ENCODE measurements around the gene KCNAB1.
"Not testable (repeated sequence)": the region's sequence is repeated elsewhere in the genome, so short reads cannot be mapped to it uniquely, and the experiment has no call there.

KCNAB1 gene

DNA sequence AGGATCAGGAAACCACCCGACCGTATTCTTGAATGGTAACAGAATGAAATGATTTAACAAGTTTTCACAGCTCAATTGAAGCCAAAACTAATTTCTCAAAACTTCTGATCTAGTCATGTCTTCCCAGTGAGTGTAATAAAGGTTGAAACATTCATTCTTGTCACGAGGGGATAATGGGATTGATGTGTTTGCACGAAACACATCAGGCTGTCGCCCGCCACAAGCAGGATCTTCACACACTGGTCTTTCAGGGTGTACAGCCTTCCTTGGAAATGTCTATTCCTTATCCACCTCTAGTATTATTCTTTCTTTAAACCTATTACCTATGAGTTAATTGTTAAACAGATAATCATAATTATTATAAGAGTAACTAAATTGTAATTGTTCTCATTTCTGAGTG is 94.3 kb downstream of the KCNAB1 start:
- H3K4me3 ChIP-seq (ENCODE audit: low read depth in 1 of 5, low read length in 5 of 5) = no peak overlapping the region
- no peaks in the 10 kb centered on the region for H3K4me1 ChIP-seq (ENCODE audit: control insufficient read depth in 5 of 5, insufficient read depth in 5 of 5, low read length in 5 of 5)
- H3K27me3 ChIP-seq (ENCODE audit: control insufficient read depth in 5 of 5, insufficient read depth in 4 of 5, low read length in 5 of 5) = peaks cover 0 to 3% (median 0%) of the 10 kb centered on the region in 5 donors
- no peak overlapping the region for H3K27ac ChIP-seq (ENCODE audit: low read depth, low read length)
- no peak overlapping the region for H3K9ac ChIP-seq (ENCODE audit: low read length in 5 of 5)
- no peaks in the 10 kb centered on the region for H3K36me3 ChIP-seq (ENCODE audit: control insufficient read depth in 5 of 5, insufficient read depth in 5 of 5, low read length in 5 of 5)
- no peaks in the 10 kb centered on the region for H3K9me3 ChIP-seq (ENCODE audit: control insufficient read depth in 5 of 5, low read length in 5 of 5)

DNA sequence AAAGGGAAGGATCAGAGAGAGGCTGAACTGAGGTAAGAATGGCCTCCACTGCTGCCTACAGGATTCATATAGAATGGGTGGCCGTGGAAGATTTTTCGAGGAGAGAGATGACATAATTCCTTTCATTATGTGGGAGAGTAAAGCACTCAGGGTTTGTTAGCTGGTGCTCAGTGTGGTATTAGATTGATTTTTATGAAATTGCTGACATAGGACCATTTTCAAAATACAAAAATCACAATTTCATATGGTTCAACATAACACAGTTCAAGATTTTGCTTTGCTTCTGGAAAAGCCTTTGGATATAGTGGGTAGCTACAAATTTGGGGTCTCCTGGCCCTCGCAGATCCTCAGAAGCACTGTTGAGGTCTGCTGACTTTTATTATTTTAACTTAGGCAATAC is 95.4 kb downstream of the KCNAB1 start:
- peaks cover 0 to 3% (median 0%) of the 10 kb centered on the region in 5 donors for H3K27me3 ChIP-seq (ENCODE audit: control insufficient read depth in 5 of 5, insufficient read depth in 4 of 5, low read length in 5 of 5)
- no peak overlapping the region for H3K9ac ChIP-seq (ENCODE audit: low read length in 5 of 5)
- no peaks in the 10 kb centered on the region for H3K36me3 ChIP-seq (ENCODE audit: control insufficient read depth in 5 of 5, insufficient read depth in 5 of 5, low read length in 5 of 5)
- no peak overlapping the region for H3K27ac ChIP-seq (ENCODE audit: low read depth, low read length)
- H3K4me3 ChIP-seq (ENCODE audit: low read depth in 1 of 5, low read length in 5 of 5) = no peak overlapping the region
- H3K9me3 ChIP-seq (ENCODE audit: control insufficient read depth in 5 of 5, low read length in 5 of 5) = no peaks in the 10 kb centered on the region
- H3K4me1 ChIP-seq (ENCODE audit: control insufficient read depth in 5 of 5, insufficient read depth in 5 of 5, low read length in 5 of 5) = no peaks in the 10 kb centered on the region

DNA sequence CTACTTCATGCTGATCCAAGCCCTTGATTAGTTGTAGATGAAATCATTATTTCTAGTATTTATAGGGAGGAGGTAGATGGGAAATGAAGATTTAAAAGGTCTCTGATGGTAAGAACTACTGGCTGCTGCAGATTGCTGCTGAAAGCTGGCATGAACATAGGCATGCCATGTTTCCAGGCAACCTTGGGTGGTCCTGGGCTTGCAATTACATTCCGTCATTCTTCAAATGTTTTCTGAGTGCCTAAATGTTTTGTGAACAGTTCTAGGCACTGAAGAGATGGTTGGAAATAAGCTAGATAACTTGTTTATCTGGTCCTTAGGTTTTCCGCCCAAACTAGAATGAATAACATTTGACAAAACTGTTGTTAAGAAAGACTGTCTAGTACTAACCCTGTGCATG is 95.8 kb downstream of the KCNAB1 start:
- no peak overlapping the region for H3K27ac ChIP-seq (ENCODE audit: low read depth, low read length)
- no peak overlapping the region for H3K9ac ChIP-seq (ENCODE audit: low read length in 5 of 5)
- peaks cover 0 to 3% (median 0%) of the 10 kb centered on the region in 5 donors for H3K27me3 ChIP-seq (ENCODE audit: control insufficient read depth in 5 of 5, insufficient read depth in 4 of 5, low read length in 5 of 5)
- H3K36me3 ChIP-seq (ENCODE audit: control insufficient read depth in 5 of 5, insufficient read depth in 5 of 5, low read length in 5 of 5) = no peaks in the 10 kb centered on the region
- H3K9me3 ChIP-seq (ENCODE audit: control insufficient read depth in 5 of 5, low read length in 5 of 5) = no peaks in the 10 kb centered on the region
- H3K4me1 ChIP-seq (ENCODE audit: control insufficient read depth in 5 of 5, insufficient read depth in 5 of 5, low read length in 5 of 5) = no peaks in the 10 kb centered on the region
- H3K4me3 ChIP-seq (ENCODE audit: low read depth in 1 of 5, low read length in 5 of 5) = no peak overlapping the region

DNA sequence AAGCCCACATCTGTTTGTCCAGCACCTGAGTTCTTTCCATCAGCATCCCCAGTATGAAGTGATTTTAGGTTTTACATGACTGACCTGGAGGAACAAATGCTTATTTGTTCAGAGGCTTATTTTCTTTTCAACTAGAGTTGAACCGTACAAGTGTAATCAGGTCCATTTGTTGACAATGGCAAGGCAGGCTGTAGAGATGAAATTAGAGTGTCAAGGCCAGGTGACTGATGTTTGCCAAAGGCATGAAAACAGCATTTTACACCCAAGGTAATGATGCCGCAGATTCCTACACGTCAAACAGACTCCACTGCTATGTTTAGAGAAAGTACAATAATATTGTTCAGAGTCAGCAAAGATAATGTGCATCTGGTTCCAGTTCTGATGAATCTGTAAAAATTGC is 96.5 kb downstream of the KCNAB1 start:
- Histone ChIP-seq H3K27ac (ENCODE audit: low read depth, low read length) (no peak overlapping the region), H3K4me3 (ENCODE audit: low read depth in 1 of 5, low read length in 5 of 5) (no peak overlapping the region), H3K9ac (ENCODE audit: low read length in 5 of 5) (no peak overlapping the region), H3K36me3 (ENCODE audit: control insufficient read depth in 5 of 5, insufficient read depth in 5 of 5, low read length in 5 of 5) (no peaks in the 10 kb centered on the region), H3K9me3 (ENCODE audit: control insufficient read depth in 5 of 5, low read length in 5 of 5) (no peaks in the 10 kb centered on the region), H3K4me1 (ENCODE audit: control insufficient read depth in 5 of 5, insufficient read depth in 5 of 5, low read length in 5 of 5) (no peaks in the 10 kb centered on the region), H3K27me3 (ENCODE audit: control insufficient read depth in 5 of 5, insufficient read depth in 4 of 5, low read length in 5 of 5) (peaks cover 0 to 3% (median 0%) of the 10 kb centered on the region in 5 donors)

DNA sequence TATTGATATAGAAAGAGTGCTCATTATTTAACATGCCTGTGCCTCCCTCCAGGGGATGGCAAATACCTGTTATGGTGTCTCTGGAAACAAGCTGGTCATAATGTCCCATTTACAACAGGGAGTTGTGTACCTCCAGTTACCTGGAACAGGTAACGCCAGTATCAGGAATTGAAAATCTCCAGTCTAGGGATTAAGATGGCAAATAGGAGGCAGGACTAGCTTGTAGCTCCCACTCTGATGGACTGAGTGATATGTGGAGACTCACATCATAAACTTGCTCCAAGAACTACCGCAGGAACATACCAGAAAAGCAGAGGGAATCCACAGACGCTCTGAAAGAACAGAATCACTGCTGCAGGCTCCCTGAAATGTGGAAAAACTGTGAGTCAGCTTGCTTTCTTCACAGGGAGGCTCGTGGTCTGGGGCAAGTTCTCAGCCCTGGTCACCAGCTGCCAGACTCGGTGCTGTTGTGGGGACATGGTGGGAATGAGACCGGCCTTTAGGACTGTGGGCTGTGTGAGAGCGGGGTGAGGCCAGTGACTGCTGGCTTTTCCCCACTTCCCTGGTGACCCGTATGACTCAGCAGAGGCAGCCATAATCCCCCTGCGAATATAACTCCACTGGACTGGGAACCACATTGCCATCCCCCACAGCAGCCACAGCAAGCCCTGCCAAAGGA is 97.4 kb downstream of the KCNAB1 start:
- no peak overlapping the region for H3K9ac ChIP-seq (ENCODE audit: low read length in 5 of 5)
- H3K27ac ChIP-seq (ENCODE audit: low read depth, low read length) = no peak overlapping the region
- no peaks in the 10 kb centered on the region for H3K36me3 ChIP-seq (ENCODE audit: control insufficient read depth in 5 of 5, insufficient read depth in 5 of 5, low read length in 5 of 5)
- no peaks in the 10 kb centered on the region for H3K27me3 ChIP-seq (ENCODE audit: control insufficient read depth in 5 of 5, insufficient read depth in 4 of 5, low read length in 5 of 5)
- H3K4me3 ChIP-seq (ENCODE audit: low read depth in 1 of 5, low read length in 5 of 5) = no peak overlapping the region
- H3K9me3 ChIP-seq (ENCODE audit: control insufficient read depth in 5 of 5, low read length in 5 of 5) = no peaks in the 10 kb centered on the region
- H3K4me1 ChIP-seq (ENCODE audit: control insufficient read depth in 5 of 5, insufficient read depth in 5 of 5, low read length in 5 of 5) = no peaks in the 10 kb centered on the region

DNA sequence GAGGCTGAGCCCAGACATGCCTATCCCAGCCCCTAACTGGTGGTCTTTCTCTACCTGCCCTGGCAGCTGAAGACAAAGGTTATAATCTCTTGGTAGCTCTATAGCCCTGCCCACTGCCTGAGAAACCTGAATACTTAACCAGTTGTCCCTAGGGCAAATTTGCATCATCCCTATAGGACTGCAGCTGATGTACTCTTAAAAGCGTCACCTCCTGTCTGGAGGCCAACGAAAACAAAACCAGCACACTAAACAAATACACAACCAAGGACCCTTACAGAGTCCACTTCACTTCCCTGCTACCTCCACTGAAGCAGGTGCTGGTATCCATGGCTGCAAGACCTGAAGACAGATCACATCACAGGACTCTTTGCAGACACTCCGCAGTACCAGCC is 98.0 kb downstream of the KCNAB1 start:
- no peaks in the 10 kb centered on the region for H3K36me3 ChIP-seq (ENCODE audit: control insufficient read depth in 5 of 5, insufficient read depth in 5 of 5, low read length in 5 of 5)
- H3K4me3 ChIP-seq (ENCODE audit: low read depth in 1 of 5, low read length in 5 of 5) = no peak overlapping the region
- H3K27ac ChIP-seq (ENCODE audit: low read depth, low read length) = no peak overlapping the region
- H3K9ac ChIP-seq (ENCODE audit: low read length in 5 of 5) = no peak overlapping the region
- no peaks in the 10 kb centered on the region for H3K9me3 ChIP-seq (ENCODE audit: control insufficient read depth in 5 of 5, low read length in 5 of 5)
- no peaks in the 10 kb centered on the region for H3K27me3 ChIP-seq (ENCODE audit: control insufficient read depth in 5 of 5, insufficient read depth in 4 of 5, low read length in 5 of 5)
- H3K4me1 ChIP-seq (ENCODE audit: control insufficient read depth in 5 of 5, insufficient read depth in 5 of 5, low read length in 5 of 5) = no peaks in the 10 kb centered on the region

DNA sequence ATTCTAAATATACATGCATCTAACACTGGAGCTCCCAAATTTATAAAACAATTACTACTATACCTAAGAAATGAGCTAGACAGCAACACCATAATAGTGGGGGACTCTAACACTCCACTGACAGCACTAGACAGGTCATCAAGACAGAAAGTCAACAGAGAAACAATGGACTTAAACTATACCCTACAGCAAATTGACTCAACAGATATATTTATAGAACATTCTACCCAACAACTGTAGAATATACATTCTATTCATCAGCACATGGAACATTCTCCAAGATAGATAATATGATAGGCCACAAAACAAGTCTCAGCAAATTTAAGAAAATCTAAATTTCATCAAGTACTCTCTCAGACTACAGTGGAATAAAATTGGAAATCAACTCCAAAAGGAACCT is 102.0 kb downstream of the KCNAB1 start:
- not testable (repeated sequence) for H3K27me3 ChIP-seq (ENCODE audit: control insufficient read depth in 5 of 5, insufficient read depth in 4 of 5, low read length in 5 of 5); H3K9ac ChIP-seq (ENCODE audit: low read length in 5 of 5); H3K9me3 ChIP-seq (ENCODE audit: control insufficient read depth in 5 of 5, low read length in 5 of 5); H3K36me3 ChIP-seq (ENCODE audit: control insufficient read depth in 5 of 5, insufficient read depth in 5 of 5, low read length in 5 of 5); H3K4me1 ChIP-seq (ENCODE audit: control insufficient read depth in 5 of 5, insufficient read depth in 5 of 5, low read length in 5 of 5); H3K27ac ChIP-seq (ENCODE audit: low read depth, low read length); H3K4me3 ChIP-seq (ENCODE audit: low read depth in 1 of 5, low read length in 5 of 5)

DNA sequence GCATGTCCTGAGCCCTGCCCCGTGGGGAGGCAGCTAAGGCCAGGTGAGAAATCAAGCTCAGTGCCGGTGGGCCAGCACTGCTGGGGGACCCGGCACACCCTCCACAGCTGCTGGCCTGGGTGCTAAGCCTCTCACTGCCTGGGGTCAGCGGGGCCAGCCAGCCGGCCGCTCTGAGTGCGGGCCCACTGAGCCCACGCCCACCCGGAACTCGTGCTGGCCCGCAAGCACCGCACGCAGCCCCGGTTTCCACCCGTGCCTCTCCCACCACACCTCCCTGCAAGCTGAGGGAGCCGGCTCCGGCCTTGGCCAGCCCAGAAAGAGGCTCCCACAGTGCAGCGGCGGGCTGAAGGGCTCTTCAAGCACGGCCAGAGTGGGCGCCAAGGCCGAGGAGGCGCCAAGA is 103.7 kb downstream of the KCNAB1 start:
- H3K27me3 ChIP-seq (ENCODE audit: control insufficient read depth in 5 of 5, insufficient read depth in 4 of 5, low read length in 5 of 5); H3K9ac ChIP-seq (ENCODE audit: low read length in 5 of 5); H3K4me1 ChIP-seq (ENCODE audit: control insufficient read depth in 5 of 5, insufficient read depth in 5 of 5, low read length in 5 of 5); H3K9me3 ChIP-seq (ENCODE audit: control insufficient read depth in 5 of 5, low read length in 5 of 5); H3K4me3 ChIP-seq (ENCODE audit: low read depth in 1 of 5, low read length in 5 of 5); H3K27ac ChIP-seq (ENCODE audit: low read depth, low read length); H3K36me3 ChIP-seq (ENCODE audit: control insufficient read depth in 5 of 5, insufficient read depth in 5 of 5, low read length in 5 of 5): not testable (repeated sequence)

DNA sequence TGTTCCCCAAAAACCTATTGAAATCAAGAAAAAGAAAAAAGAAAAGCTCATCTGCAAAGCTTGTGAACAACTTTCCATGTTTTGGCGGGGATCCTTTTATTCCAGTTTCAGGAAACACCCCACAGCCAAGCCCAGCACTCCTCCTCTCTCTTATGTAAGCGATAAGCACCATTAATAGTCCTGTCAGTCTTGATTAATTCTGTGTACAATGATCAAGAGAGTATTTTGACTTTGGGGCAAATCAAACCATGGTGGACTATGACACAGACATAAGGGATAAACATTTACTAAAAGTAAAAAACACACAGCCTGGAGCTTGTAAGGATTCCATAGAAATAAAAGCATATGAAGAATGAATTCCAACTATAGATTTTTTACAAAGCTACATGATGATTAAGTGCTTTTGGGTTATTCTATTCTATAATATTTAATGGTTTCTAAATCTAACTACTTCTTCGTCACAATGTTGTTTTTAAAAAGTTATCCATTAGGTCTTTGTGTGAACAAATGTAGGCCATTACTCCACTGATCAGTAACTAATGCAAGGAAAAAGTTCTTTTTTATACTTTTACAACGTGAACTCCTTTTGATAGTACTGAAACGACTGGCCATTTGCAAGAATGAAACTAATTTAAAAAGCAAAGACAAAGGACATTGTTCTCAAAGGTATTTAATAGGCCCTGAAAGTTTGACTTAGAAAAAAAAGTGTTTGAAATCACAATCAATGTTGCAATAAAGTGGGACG is 106.5 kb downstream of the KCNAB1 start:
- no peaks in the 10 kb centered on the region for H3K9me3 ChIP-seq (ENCODE audit: control insufficient read depth in 5 of 5, low read length in 5 of 5)
- no peaks in the 10 kb centered on the region for H3K27me3 ChIP-seq (ENCODE audit: control insufficient read depth in 5 of 5, insufficient read depth in 4 of 5, low read length in 5 of 5)

DNA sequence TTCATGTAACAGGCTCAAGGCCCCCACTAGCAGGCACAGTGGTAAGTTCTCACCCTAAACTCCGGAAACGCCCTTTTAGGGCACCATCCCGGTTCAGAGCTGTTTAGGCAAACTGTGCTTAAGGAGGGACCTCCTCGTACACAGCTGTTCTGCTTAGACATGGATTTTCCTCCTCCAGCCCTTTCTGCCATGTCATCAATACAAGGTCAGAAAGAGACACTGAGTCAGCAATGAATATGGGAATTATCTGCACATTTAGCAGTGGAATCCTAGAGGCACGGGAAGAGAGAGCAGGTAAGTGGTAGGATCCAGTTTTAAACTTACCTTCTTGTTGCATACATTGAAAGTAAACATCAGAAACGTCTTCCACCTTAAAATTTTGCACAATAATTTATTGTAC is 107.3 kb downstream of the KCNAB1 start:
- no peaks in the 10 kb centered on the region for H3K9me3 ChIP-seq (ENCODE audit: control insufficient read depth in 5 of 5, low read length in 5 of 5)
- no peak overlapping the region for H3K9ac ChIP-seq (ENCODE audit: low read length in 5 of 5)
- no peaks in the 10 kb centered on the region for H3K36me3 ChIP-seq (ENCODE audit: control insufficient read depth in 5 of 5, insufficient read depth in 5 of 5, low read length in 5 of 5)
- H3K4me3 ChIP-seq (ENCODE audit: low read depth in 1 of 5, low read length in 5 of 5) = no peak overlapping the region
- H3K27me3 ChIP-seq (ENCODE audit: control insufficient read depth in 5 of 5, insufficient read depth in 4 of 5, low read length in 5 of 5) = no peaks in the 10 kb centered on the region
- H3K4me1 ChIP-seq (ENCODE audit: control insufficient read depth in 5 of 5, insufficient read depth in 5 of 5, low read length in 5 of 5) = no peaks in the 10 kb centered on the region
- no peak overlapping the region for H3K27ac ChIP-seq (ENCODE audit: low read depth, low read length)

More for the DNA sequence above, 106.5 kb downstream of the KCNAB1 start:
- Histone ChIP-seq H3K4me1 (ENCODE audit: control insufficient read depth in 5 of 5, insufficient read depth in 5 of 5, low read length in 5 of 5) (no peaks in the 10 kb centered on the region), H3K9ac (ENCODE audit: low read length in 5 of 5) (no peak overlapping the region), H3K27ac (ENCODE audit: low read depth, low read length) (no peak overlapping the region), H3K4me3 (ENCODE audit: low read depth in 1 of 5, low read length in 5 of 5) (no peak overlapping the region), H3K36me3 (ENCODE audit: control insufficient read depth in 5 of 5, insufficient read depth in 5 of 5, low read length in 5 of 5) (no peaks in the 10 kb centered on the region)
